ENCODE data around the gene NAALADL2.

DNA sequence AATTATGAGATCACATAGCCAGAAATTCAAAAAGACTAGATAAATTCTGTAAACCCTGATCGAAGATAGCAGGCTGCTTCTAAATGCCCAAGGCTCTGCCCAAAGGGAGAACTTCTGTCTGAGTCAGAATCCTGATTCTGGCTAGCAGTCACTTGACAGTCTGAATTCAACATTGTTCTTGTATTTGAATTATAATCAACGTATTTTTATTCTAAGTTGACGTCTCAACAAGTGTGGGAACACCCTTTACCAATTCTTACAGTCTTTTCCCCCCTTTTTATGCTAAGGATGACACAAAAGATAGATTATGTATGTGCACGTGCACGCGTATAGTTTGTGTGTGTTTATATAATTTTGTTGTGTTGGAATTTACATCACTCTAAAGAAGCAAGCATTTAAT, 552.8 kb downstream of the NAALADL2 start:
- TF ChIP-seq CTCF (IDR thresholded peaks at IDR 0.05 in 4 of 5, conservative IDR thresholded peaks at IDR 0.05 in 1 of 5) = no peak
- no peak for TF ChIP-seq POLR2A (IDR thresholded peaks at IDR 0.05)

Measured in gastrocnemius medialis (tissue), 4 donors.